Calu3 (cell line): ENCODE measurements around the gene AGBL4. TPM values are rescaled to one million over a fixed set of nuclear protein-coding genes. Genes with fewer than 3 reads are reported as not detected.

Experiments
- BruUV-seq: library from RNA; stranded (reverse); fragments of 400-500 nt; replicated peaks from 2 replicates; lab custom pipeline; 2021; lab: Mats Ljungman, UMichigan
- CTCF ChIA-PET: fragments of 300-600 bp; sonication (Branson Sonifier 250); formaldehyde crosslinking; loops from one replicate; lab custom pipeline; 2022; ENCODE audit warnings: antibody characterized with exemption; lab: Charles Lee
- DNase-seq: peaks from one replicate; pipeline ENCODE4 v3.0.0; 2022
- H3K27ac Mint-ChIP-seq: one replicate; pipeline ENCODE4 v1.8.0; 2022; ENCODE audit warnings: mixed read lengths; ENCODE audit not compliant: unreplicated experiment
- H3K27me3 Mint-ChIP-seq: one replicate; pipeline ENCODE4 v1.8.0; 2022; ENCODE audit warnings: mixed read lengths; ENCODE audit not compliant: unreplicated experiment
- H3K36me3 Mint-ChIP-seq: one replicate; pipeline ENCODE4 v1.8.0; 2022; ENCODE audit warnings: mild to moderate bottlenecking, moderate library complexity, mixed read lengths; ENCODE audit not compliant: insufficient read depth, unreplicated experiment
- H3K4me1 Mint-ChIP-seq: one replicate; pipeline ENCODE4 v1.8.0; 2022; ENCODE audit warnings: mild to moderate bottlenecking, low read depth, mixed read lengths; ENCODE audit not compliant: unreplicated experiment
- H3K4me3 Mint-ChIP-seq: one replicate; pipeline ENCODE4 v1.8.0; 2022; ENCODE audit warnings: mild to moderate bottlenecking, low read depth, moderate library complexity, mixed read lengths; ENCODE audit not compliant: unreplicated experiment
- H3K9me3 Mint-ChIP-seq: one replicate; pipeline ENCODE4 v1.8.0; 2022; ENCODE audit warnings: low read depth, mixed read lengths; ENCODE audit not compliant: unreplicated experiment
- CTCF ChIP-seq: fragments of 200-600 bp; IDR thresholded peaks from one replicate; pipeline ENCODE4 v1.8.0; 2022; ENCODE audit warnings: antibody characterized with exemption; ENCODE audit not compliant: unreplicated experiment
- intact Hi-C: fragments of 100-400 bp; cut with micrococcal nuclease; formaldehyde crosslinking; loops from one replicate; pipeline ENCODE4 v1.10.0; 2022; ENCODE audit not compliant: unreplicated experiment
- total RNA-seq: library from RNA; stranded (reverse); gene quantifications from 2 replicates; pipeline ENCODE4 v1.2.3, GENCODE V29; 2022

AGBL4 gene
- total RNA-seq, 1 experiment from 2014 or later, result not detected

- no peak for TF ChIP-seq CTCF
- no TSS peak for BruUV-seq
- Mint-ChIP-seq H3K9me3 (no peaks in the 10 kb centered on the region), H3K4me1 (no peaks in the 10 kb centered on the region), H3K4me3 (no peak overlapping the region), H3K27ac (no peak overlapping the region), H3K27me3 (no peaks in the 10 kb centered on the region), H3K36me3 (no peaks in the 10 kb centered on the region)
- DNase-seq, result no peak
- intact Hi-C loops, result no loop called here
- CTCF ChIA-PET, result no interaction called here
Observed at GRCh38 chr1:50047916-50048694, 24.4 kb upstream of the AGBL4 start.

DNA sequence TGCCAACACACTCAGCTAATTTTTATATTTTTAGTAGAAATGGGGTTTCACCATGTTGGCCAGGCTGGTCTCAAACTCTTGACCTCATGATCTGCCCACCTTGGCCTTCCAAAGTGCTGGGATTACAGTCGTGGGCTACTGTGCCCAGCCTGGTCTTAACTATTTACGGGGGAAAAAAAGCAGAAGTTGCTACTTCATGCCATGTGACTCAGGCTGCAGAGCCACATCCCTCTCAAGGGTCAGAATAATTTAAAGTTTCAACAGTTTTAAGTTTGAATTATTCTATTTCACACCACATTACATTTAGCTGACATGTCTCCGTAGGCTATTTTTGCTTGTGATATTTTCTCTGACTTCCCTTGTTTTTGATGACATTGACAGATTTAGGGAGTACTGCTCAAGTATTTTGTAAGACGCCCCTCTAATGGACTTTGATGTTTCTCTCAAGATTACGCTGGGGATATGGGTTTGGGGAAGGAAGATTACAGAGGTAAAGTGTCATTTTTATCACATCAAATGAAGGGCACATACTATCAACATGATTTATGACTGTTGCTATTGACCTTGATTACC is 14.6 kb upstream of the AGBL4 start:
- no peaks in the 10 kb centered on the region for H3K36me3 Mint-ChIP-seq
- TF ChIP-seq CTCF, result no peak
- intact Hi-C loops, result no loop called here
- H3K4me3 Mint-ChIP-seq, result no peak overlapping the region
- CTCF ChIA-PET, result no interaction called here
- peaks cover 5% of the 10 kb centered on the region for H3K9me3 Mint-ChIP-seq
- no peaks in the 10 kb centered on the region for H3K4me1 Mint-ChIP-seq
- BruUV-seq, result no TSS peak
- peaks cover 15% of the 10 kb centered on the region for H3K27me3 Mint-ChIP-seq
- H3K27ac Mint-ChIP-seq, result no peak overlapping the region
- no peak for DNase-seq

DNA sequence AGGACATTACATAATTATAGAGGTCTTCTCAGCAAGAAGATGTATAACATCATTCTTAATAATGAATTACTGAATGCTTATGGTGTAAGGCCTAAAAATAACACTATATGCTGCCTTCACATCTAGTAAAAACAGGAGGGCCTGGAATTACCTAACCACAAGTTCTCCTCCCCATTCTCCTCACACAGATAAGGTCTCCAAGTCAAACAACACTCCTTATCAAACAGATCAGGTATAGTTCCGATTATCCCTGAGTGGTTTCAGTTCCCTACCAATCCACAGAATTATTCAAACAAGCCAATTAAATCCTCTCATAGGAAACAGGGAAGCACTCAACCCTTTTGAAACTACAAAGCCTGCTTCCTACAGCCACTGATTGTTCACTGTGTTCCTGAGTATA is 4.0 kb upstream of the AGBL4 start:
- H3K9me3 Mint-ChIP-seq, result peaks cover 3% of the 10 kb centered on the region
- no peak for TF ChIP-seq CTCF
- no peak overlapping the region for H3K4me3 Mint-ChIP-seq
- CTCF ChIA-PET, result no interaction called here
- H3K27me3 Mint-ChIP-seq, result no peaks in the 10 kb centered on the region
- no peak for DNase-seq
- BruUV-seq, result no TSS peak
- H3K36me3 Mint-ChIP-seq, result no peaks in the 10 kb centered on the region
- intact Hi-C loops, result no loop called here
- no peak overlapping the region for H3K27ac Mint-ChIP-seq
- H3K4me1 Mint-ChIP-seq, result no peaks in the 10 kb centered on the region

DNA sequence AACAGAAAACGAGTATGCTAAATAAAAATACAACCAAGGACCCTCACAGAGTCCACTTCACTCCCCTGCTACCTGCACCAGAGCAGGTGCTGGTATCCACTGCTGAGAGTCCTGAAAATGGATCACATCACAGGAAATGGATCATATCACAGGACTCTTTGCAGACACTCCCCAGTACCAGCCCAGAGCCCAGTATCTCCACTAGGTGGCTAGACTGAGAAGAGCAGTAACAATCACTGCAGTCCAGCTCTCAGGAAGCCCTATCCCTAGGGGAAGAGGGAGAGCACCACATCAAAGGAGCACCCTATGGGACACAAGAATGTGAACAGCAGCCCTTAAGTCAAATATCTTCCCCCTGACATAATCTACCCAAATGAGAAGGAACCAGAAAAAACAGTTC is 28.0 kb downstream of the AGBL4 start:
- H3K4me1 Mint-ChIP-seq, result no peaks in the 10 kb centered on the region
- DNase-seq, result peak; percentile 25
- H3K9me3 Mint-ChIP-seq, result peaks cover 5% of the 10 kb centered on the region
- H3K27ac Mint-ChIP-seq, result no peak overlapping the region
- H3K4me3 Mint-ChIP-seq, result no peak overlapping the region
- BruUV-seq, result no TSS peak
- CTCF ChIA-PET, result interaction anchor here (0.6 to 1.2 kb wide), 3 partner anchors 85 to 1184 kb away, joined by 3 to 5 read pairs (median 4); no protein-coding TSS in a partner anchor
- TF ChIP-seq CTCF, result peak; percentile 15
- H3K27me3 Mint-ChIP-seq, result no peaks in the 10 kb centered on the region
- H3K36me3 Mint-ChIP-seq, result no peaks in the 10 kb centered on the region
- intact Hi-C loops, result no loop called here
